ENCODE results near the gene SDSL. TPM values are rescaled to one million over a fixed set of nuclear protein-coding genes. Genes with fewer than 3 reads are reported as not detected.

Gene SDSL
- 11.6 and 30.1 TPM in 2 replicates for total RNA-seq

GRCh38 chr12:113422030-113422885, at the start of gene SDSL:
SDSL (plus strand) TSS chr12:113422380; CDS start chr12:113427983, 5,603 bp downstream.

GRCh38 chr12:113403435-113404415, 18.5 kb upstream of the SDSL start, which contains the start of gene SDS:
SDS (minus strand) TSS chr12:113403887; CDS start chr12:113399708, 4,179 bp downstream.

GRCh38 chr12:113471619-113472171, 49.5 kb downstream of the SDSL start, which contains the start of gene LHX5:
LHX5 (minus strand) TSS chr12:113471871; CDS start chr12:113471498, 373 bp downstream.

Other genes starting within 250 kb of the SDSL start
- gene DDX54, start 236.9 kb upstream of the SDSL start, total RNA-seq: 24.8 and 49.8 TPM in 2 replicates
- gene RITA1, start 236.7 kb upstream of the SDSL start, total RNA-seq: 17.8 and 22.0 TPM in 2 replicates
- gene TPCN1, start 200.9 kb upstream of the SDSL start, total RNA-seq: 14.6 and 20.6 TPM in 2 replicates
- gene SLC8B1, start 87.3 kb upstream of the SDSL start, total RNA-seq: 12.1 and 20.9 TPM in 2 replicates
- gene PLBD2, start 63.8 kb upstream of the SDSL start, total RNA-seq: 22.0 and 59.2 TPM in 2 replicates
- not detected in 2 replicates for gene SDS, start 18.5 kb upstream of the SDSL start, total RNA-seq
- not detected in 2 replicates for gene LHX5, start 49.5 kb downstream of the SDSL start, total RNA-seq

Measured in regular cardiac myocyte (primary cell).